Stimulated activated naive CD8-positive, alpha-beta T cell treated with anti-CD3 and anti-CD28 coated beads, Interleukin-15, amount 100 ng/mL, for 72 hours (primary cell): ENCODE measurements around the gene TRAF3.

Experiments used
- ATAC-seq: fragments of 150-1000 bp; cut with Tn5 transposase; 2 replicates; pipeline ENCODE4 v1.10.0; 2021; ENCODE audit warnings: mild to moderate bottlenecking, moderate library complexity
- DNase-seq, 2 donors: peaks; one replicate each; pipeline ENCODE4 v3.0.0; 2021 to 2022
- H3K27ac Mint-ChIP-seq, 2 donors: one replicate each; pipeline ENCODE4 v1.8.0; 2022; ENCODE audit warnings: mild to moderate bottlenecking in 2 of 2, mixed read lengths in 2 of 2, moderate library complexity in 2 of 2
- H3K27me3 Mint-ChIP-seq: one replicate; pipeline ENCODE4 v1.8.0; 2022; ENCODE audit warnings: mixed read lengths
- H3K4me1 Mint-ChIP-seq: one replicate; pipeline ENCODE4 v1.8.0; 2022; ENCODE audit warnings: mild to moderate bottlenecking, mixed read lengths
- H3K4me3 Mint-ChIP-seq, 2 donors: one replicate each; pipeline ENCODE4 v1.8.0; 2022; ENCODE audit warnings: mild to moderate bottlenecking in 2 of 2, mixed read lengths in 2 of 2, moderate library complexity in 1 of 2
- H3K9me3 Mint-ChIP-seq, 2 donors: one replicate each; pipeline ENCODE4 v1.8.0; 2022; ENCODE audit warnings: mixed read lengths in 2 of 2

The TRAF3 gene

GRCh38 chr14:102784892-102785594, 7.8 kb downstream of the TRAF3 start:
- peaks cover 78% of the 10 kb centered on the region for H3K4me1 Mint-ChIP-seq
- peak overlapping the region; percentile 44 to 51 for H3K27ac Mint-ChIP-seq
- no peaks in the 10 kb centered on the region for H3K9me3 Mint-ChIP-seq
- ATAC-seq (peak; percentile 68), DNase-seq (no peak)
- peak overlapping the region; percentile 3 to 36 for H3K4me3 Mint-ChIP-seq
- no peaks in the 10 kb centered on the region for H3K27me3 Mint-ChIP-seq

- Mint-ChIP-seq H3K4me3 (peak overlapping the region in 1 of 2 donors; percentile 12), H3K4me1 (peaks cover 78% of the 10 kb centered on the region), H3K27ac (peak overlapping the region in 1 of 2 donors; percentile 51), H3K9me3 (no peaks in the 10 kb centered on the region), H3K27me3 (no peaks in the 10 kb centered on the region)
- DNase-seq = no peak
- no peak for ATAC-seq
These were observed 8.3 kb downstream of the TRAF3 start for GRCh38 chr14:102785595-102785963.

GRCh38 chr14:102786768-102787167, 9.5 kb downstream of the TRAF3 start:
- peaks cover 74% of the 10 kb centered on the region for H3K4me1 Mint-ChIP-seq
- ATAC-seq (peak; percentile 74), DNase-seq (no peak)
- no peak overlapping the region for H3K27ac Mint-ChIP-seq
- no peaks in the 10 kb centered on the region for H3K27me3 Mint-ChIP-seq
- peaks cover 6% of the 10 kb centered on the region in 2 donors for H3K9me3 Mint-ChIP-seq
- peak overlapping the region in 1 of 2 donors; percentile 50 for H3K4me3 Mint-ChIP-seq

DNA sequence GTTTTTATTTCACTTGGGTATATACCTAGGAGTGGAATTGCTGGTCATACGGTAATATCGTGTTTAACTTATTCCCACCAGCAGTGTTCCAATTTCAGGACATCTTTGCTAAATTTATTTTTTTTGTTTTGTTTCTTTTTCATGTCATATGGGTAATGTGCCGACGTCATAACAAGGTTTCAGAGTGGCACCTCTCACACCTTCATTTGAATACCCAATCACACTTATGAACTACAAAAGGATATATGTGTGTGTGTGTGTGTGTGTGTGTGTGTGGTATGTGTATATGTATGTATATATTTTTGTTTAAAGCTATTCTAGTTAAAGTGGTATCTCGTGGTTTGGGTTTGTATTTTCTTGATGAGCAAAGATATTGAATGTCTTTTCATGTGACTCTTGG, 12.1 kb downstream of the TRAF3 start:
- Mint-ChIP-seq H3K4me3 (peak overlapping the region in 1 of 2 donors; percentile 24), H3K27ac (no peak overlapping the region), H3K4me1 (peaks cover 52% of the 10 kb centered on the region), H3K9me3 (peaks cover 6 to 21% of the 10 kb centered on the region in 2 donors), H3K27me3 (no peaks in the 10 kb centered on the region)
- DNase-seq (no peak), ATAC-seq (no peak)

DNA sequence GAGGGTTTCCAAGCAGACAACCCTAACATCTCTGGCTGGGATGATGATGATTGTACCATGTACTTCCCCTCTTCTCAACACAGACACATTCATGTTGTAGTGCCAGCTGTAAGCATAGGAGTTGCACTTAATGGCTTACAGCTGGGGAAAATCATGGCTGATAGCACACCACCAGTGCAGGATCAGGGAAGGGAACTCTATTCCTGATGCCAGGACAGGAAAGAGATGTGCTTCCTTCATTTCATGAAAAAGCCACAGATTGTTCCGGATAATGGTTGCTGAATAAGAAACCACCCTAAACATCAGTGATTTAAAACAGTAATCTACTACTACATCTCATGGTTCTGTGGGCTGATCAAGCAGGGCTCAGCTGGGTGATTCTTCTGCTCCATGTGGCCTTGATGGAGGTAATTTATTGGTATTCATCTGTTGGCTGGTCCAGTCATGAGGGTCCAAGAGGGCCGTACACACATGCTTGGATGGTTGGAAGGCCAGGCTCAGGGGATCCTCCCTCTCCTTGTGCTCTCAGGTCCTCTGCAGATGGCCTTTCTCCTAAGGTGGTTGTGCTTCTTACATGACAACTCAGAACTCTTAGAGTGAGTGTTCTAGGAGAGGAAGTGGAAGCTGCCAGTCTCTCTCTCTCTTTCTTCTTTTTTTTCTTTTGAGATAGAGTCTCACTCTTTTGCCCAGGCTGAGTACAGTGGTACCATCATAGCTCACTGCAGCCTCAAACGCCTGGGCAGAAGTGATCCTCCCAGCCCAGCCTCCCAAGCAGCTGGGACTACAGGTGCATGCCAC, 16.5 kb downstream of the TRAF3 start:
- H3K9me3 Mint-ChIP-seq = peaks cover 6 to 21% of the 10 kb centered on the region in 2 donors
- H3K4me3 Mint-ChIP-seq = no peak overlapping the region
- H3K27ac Mint-ChIP-seq = no peak overlapping the region
- no peak for ATAC-seq
- H3K27me3 Mint-ChIP-seq = no peaks in the 10 kb centered on the region
- no peak for DNase-seq
- peaks cover 51% of the 10 kb centered on the region for H3K4me1 Mint-ChIP-seq

- no peak overlapping the region for H3K4me3 Mint-ChIP-seq
- H3K27me3 Mint-ChIP-seq = no peaks in the 10 kb centered on the region
- H3K27ac Mint-ChIP-seq = peak overlapping the region in 1 of 2 donors; percentile 65
- H3K9me3 Mint-ChIP-seq = peaks cover 6 to 21% of the 10 kb centered on the region in 2 donors
- DNase-seq (peak in 1 of 2 donors; percentile 38), ATAC-seq (peak; percentile 93)
- peaks cover 51% of the 10 kb centered on the region for H3K4me1 Mint-ChIP-seq
These were observed 18.0 kb downstream of the TRAF3 start for GRCh38 chr14:102795060-102795925.

- Mint-ChIP-seq H3K27ac (no peak overlapping the region), H3K4me1 (peaks cover 48% of the 10 kb centered on the region), H3K4me3 (no peak overlapping the region), H3K9me3 (peaks cover under 1 to 16% of the 10 kb centered on the region in 2 donors), H3K27me3 (no peaks in the 10 kb centered on the region)
- ATAC-seq = no peak
- no peak for DNase-seq
These were observed 19.5 kb downstream of the TRAF3 start for GRCh38 chr14:102796661-102797190.

GRCh38 chr14:102798926-102799325, 21.7 kb downstream of the TRAF3 start:
- peak overlapping the region in 1 of 2 donors; percentile 20 for H3K27ac Mint-ChIP-seq
- H3K4me1 Mint-ChIP-seq = peaks cover 63% of the 10 kb centered on the region
- H3K9me3 Mint-ChIP-seq = peaks cover 0 to 3% of the 10 kb centered on the region in 2 donors
- H3K27me3 Mint-ChIP-seq = no peaks in the 10 kb centered on the region
- no peak for DNase-seq
- ATAC-seq = peak; percentile 30
- no peak overlapping the region for H3K4me3 Mint-ChIP-seq

DNA sequence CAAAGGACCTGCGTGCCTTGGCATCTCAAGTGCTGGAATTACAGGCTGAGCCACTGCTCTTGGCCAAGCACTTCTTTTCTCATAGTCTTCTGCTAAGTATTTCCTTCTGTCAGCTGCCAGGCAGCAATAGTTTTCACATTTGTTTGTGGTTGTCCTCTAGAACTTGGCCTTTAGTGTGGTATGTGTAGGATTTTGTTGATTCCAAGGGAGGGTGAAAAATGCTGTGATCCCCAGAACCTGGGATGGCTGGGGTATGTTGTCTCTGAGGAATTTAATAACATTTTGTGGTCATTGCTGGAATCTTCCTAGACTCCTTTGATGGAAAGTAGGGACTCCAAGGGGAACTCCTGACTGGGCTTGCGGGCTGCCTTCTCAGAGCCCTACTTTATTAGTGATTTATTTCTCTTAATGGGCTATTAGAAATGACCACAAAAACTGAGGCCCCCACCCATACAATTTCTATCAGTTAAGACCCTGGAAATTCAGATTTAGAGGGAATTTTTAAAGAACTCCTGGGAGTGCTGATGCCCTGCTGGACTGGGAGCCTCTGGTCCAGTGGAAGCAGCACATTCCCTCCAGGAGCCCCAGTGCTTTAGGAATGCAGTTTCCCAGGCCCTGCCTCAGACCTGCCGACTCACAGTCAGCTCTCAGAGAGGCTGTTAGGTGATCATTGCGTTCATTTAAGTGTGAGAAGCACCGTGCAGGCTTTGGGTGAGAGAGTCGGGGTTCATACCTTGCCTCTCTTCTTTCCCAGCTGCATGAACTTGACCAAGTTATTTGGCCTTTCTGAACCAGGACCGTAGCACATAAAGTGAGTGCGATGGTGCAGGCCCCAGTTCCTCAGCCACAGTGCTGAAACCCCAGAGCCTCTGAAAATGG, 22.7 kb downstream of the TRAF3 start:
- no peak overlapping the region for H3K4me3 Mint-ChIP-seq
- ATAC-seq = no peak

DNA sequence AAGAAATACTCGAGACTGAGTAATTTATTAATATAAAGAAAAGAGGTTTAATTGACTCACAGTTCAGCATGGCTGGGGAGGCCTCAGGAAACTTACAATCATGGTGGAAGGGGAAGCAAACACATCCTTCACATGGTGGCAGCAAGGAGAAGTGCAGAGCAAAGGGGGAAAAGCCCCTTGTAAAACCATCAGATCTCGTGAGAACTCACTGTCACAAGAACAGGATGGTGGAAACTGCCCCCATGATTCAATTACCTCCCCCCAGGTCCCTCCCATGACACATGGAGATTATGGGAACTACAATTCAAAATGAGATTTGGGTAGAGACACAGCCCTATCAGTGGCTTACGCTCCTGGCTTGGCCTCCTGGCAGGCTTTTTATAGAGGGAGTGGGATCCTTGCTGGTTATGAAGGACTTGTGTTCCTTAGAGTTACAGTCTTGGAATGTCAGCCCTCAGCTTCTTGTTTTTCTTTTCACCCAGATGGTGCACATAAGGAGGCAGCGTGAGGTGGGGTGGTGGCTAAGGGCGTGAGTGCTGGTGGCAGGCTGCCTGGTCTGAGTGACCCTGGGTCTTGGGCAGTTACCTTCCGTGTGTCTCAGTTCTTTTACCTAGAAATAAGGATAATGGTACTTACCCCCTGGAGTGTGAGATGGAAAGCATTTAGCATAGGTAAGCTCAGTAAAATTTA, 25.7 kb downstream of the TRAF3 start:
- peak overlapping the region in 1 of 2 donors; percentile 33 for H3K4me3 Mint-ChIP-seq
- H3K9me3 Mint-ChIP-seq = peaks cover 0 to 4% of the 10 kb centered on the region in 2 donors
- peak overlapping the region in 1 of 2 donors; percentile 10 for H3K27ac Mint-ChIP-seq
- no peak for DNase-seq
- no peak for ATAC-seq
- no peaks in the 10 kb centered on the region for H3K27me3 Mint-ChIP-seq
- H3K4me1 Mint-ChIP-seq = peaks cover 77% of the 10 kb centered on the region

More for the DNA sequence above, 22.7 kb downstream of the TRAF3 start:
- H3K27ac Mint-ChIP-seq = no peak overlapping the region
- no peaks in the 10 kb centered on the region for H3K9me3 Mint-ChIP-seq
- no peaks in the 10 kb centered on the region for H3K27me3 Mint-ChIP-seq
- DNase-seq = no peak
- H3K4me1 Mint-ChIP-seq = peaks cover 71% of the 10 kb centered on the region

- DNase-seq = no peak
- H3K27ac Mint-ChIP-seq = peak overlapping the region; percentile 22 to 60
- H3K4me1 Mint-ChIP-seq = peaks cover 78% of the 10 kb centered on the region
- no peak for ATAC-seq
- peaks cover 0 to 5% of the 10 kb centered on the region in 2 donors for H3K9me3 Mint-ChIP-seq
- H3K27me3 Mint-ChIP-seq = no peaks in the 10 kb centered on the region
- H3K4me3 Mint-ChIP-seq = peak overlapping the region; percentile 77 to 85
These were observed 27.6 kb downstream of the TRAF3 start for GRCh38 chr14:102804858-102805257.

DNA sequence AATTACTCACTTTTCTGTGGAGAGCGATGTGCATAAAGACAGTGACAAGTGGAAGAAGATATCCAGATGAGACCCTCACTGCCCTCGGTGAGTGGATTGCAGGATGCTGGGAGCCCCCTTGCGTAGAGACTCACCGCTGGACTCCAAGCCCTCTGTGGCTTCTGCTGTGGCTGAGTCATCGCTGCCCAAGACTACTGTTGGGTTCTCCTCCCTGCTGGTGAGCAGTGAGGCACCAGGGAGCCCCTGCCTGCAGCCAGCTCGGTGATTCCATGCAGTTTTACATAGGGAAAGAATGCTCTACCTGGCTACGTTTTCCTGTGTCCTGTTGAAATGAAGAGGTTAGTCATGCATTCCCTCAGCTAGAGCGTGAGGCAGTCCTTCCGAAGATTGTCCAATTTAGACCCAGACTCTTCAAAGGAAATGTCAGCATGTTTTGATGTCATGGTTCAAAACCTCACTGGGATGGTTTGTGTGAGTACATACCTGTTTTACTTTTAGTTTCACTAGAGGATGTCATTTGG, 28.2 kb downstream of the TRAF3 start:
- Mint-ChIP-seq H3K9me3 (peaks cover 0 to 5% of the 10 kb centered on the region in 2 donors), H3K4me3 (peak overlapping the region; percentile 77 to 85), H3K4me1 (peaks cover 78% of the 10 kb centered on the region), H3K27me3 (no peaks in the 10 kb centered on the region), H3K27ac (peak overlapping the region; percentile 81 to 93)
- DNase-seq (peak; percentile 38 to 65), ATAC-seq (peak; percentile 79)

- ATAC-seq (peak; percentile 26), DNase-seq (no peak)
- H3K4me1 Mint-ChIP-seq = peaks cover 80% of the 10 kb centered on the region
- H3K27me3 Mint-ChIP-seq = no peaks in the 10 kb centered on the region
- H3K4me3 Mint-ChIP-seq = peak overlapping the region; percentile 77 to 85
- peak overlapping the region; percentile 81 to 93 for H3K27ac Mint-ChIP-seq
- H3K9me3 Mint-ChIP-seq = peaks cover 0 to 5% of the 10 kb centered on the region in 2 donors
These were observed 28.7 kb downstream of the TRAF3 start for GRCh38 chr14:102805941-102806340.
